Endothelial cell of umbilical vein (primary cell): ENCODE data around the gene C4orf54. TPM values are rescaled to one million over a fixed set of nuclear protein-coding genes. Genes with fewer than 3 reads are reported as not detected.

Source experiments
- BruUV-seq: library from RNA; stranded (reverse); fragments of 400-500 nt; replicated peaks from 2 replicates; lab custom pipeline; 2021; lab: Mats Ljungman, UMichigan
- CTCF ChIA-PET: fragments of 300-600, 350-600 bp; sonication (Branson Sonifier 250); formaldehyde crosslinking; loops from one replicate; lab custom pipeline; 2021; ENCODE audit warnings: antibody characterized with exemption, inconsistent platforms; lab: Charles Lee
- POLR2A ChIA-PET: fragments of 300-600, 350-600 bp; sonication (Branson Sonifier 250); formaldehyde crosslinking; loops from one replicate; lab custom pipeline; 2021; ENCODE audit warnings: antibody characterized with exemption, inconsistent platforms; lab: Charles Lee
- DNase-seq: peaks from one replicate; pipeline ENCODE4 v3.0.0-alpha.2; 2011; ENCODE audit warnings: low read depth, low spot score
- FAIRE-seq: peaks from 2 replicates; lab custom pipeline; 2011; peaks lifted over from hg19 to GRCh38; lab: Jason Lieb, UNC
- H2AFZ ChIP-seq: 2 replicates; pipeline ENCODE4 v1.6.0; 2012; ENCODE audit warnings: low read depth, low read length, control low read depth, inconsistent platforms
- H3K27ac ChIP-seq: 2 replicates; pipeline ENCODE4 v1.5.1; 2011; ENCODE audit warnings: low read depth, mild to moderate bottlenecking, control low read depth, low read length, moderate library complexity; ENCODE audit not compliant: insufficient read depth
- H3K27me3 ChIP-seq, 2 experiments: 2 replicates each; pipeline versions ENCODE4 v1.6.0 to v1.6.1; 2011; ENCODE audit warnings: low read length in 2 of 2, mixed read lengths in 1 of 2; ENCODE audit not compliant: control insufficient read depth in 2 of 2, insufficient read depth in 2 of 2
- H3K36me3 ChIP-seq, 2 experiments: 2 replicates in 1 of 2; 3 replicates in 1 of 2; pipeline ENCODE4 v1.5.1; 2011; ENCODE audit warnings: low read length in 2 of 2, mild to moderate bottlenecking in 1 of 2, moderate library complexity in 1 of 2; ENCODE audit not compliant: control insufficient read depth in 2 of 2, insufficient read depth in 2 of 2; ENCODE audit errors: extremely low read depth in 1 of 2
- H3K4me1 ChIP-seq: 3 replicates; pipeline ENCODE4 v1.5.1; 2011; ENCODE audit warnings: mild to moderate bottlenecking, low read length; ENCODE audit not compliant: control insufficient read depth, insufficient read depth; ENCODE audit errors: extremely low read depth
- H3K4me2 ChIP-seq: 2 replicates; pipeline ENCODE4 v1.6.1; 2011; ENCODE audit warnings: low read length, control low read depth, mixed read lengths; ENCODE audit not compliant: insufficient read depth
- H3K4me3 ChIP-seq, 3 experiments: fragments of 200-600 bp in 1 of 3; sonication (generic), shearing (Covaris generic) in 1 of 3; replicated peaks in 1 of 3; 2 replicates each; pipeline ENCODE4 v1.5.1; 2011 to 2016; ENCODE audit warnings: control low read depth in 3 of 3, low read length in 3 of 3, mild to moderate bottlenecking in 2 of 3, inconsistent platforms in 1 of 3, low read depth in 1 of 3, moderate library complexity in 1 of 3; ENCODE audit not compliant: insufficient read depth in 1 of 3
- H3K79me2 ChIP-seq: 2 replicates; pipeline ENCODE4 v1.6.0; 2012; ENCODE audit warnings: low read length, inconsistent platforms; ENCODE audit not compliant: control insufficient read depth, insufficient read depth
- H3K9ac ChIP-seq: replicated peaks from 2 replicates; pipeline ENCODE3; 2011; ENCODE audit warnings: low read length, control low read depth; ENCODE audit not compliant: insufficient read depth; ENCODE audit errors: extremely low read depth
- H3K9me1 ChIP-seq: replicated peaks from 3 replicates; pipeline ENCODE4 v1.6.0; 2011; ENCODE audit warnings: mild to moderate bottlenecking, low read length; ENCODE audit not compliant: control insufficient read depth, insufficient read depth; ENCODE audit errors: extremely low read depth
- H3K9me3 ChIP-seq: replicated peaks from 2 replicates; pipeline ENCODE4 v1.5.1; 2012; ENCODE audit warnings: low read length, inconsistent platforms; ENCODE audit not compliant: control insufficient read depth, insufficient read depth
- H4K20me1 ChIP-seq: replicated peaks from 2 replicates; pipeline ENCODE3; 2011; ENCODE audit warnings: mild to moderate bottlenecking, low read length; ENCODE audit not compliant: control insufficient read depth, insufficient read depth; ENCODE audit errors: extremely low read depth
- CTCF ChIP-seq, 2 donors: IDR thresholded peaks; 1 replicate in 1 of 2; 2 replicates in 1 of 2; pipeline ENCODE4 v1.5.1; 2011; ENCODE audit warnings: low read length in 2 of 2, mild to moderate bottlenecking in 2 of 2, moderate library complexity in 2 of 2, control low read depth in 1 of 2, inconsistent platforms in 1 of 2, low read depth in 1 of 2; ENCODE audit not compliant: insufficient read depth in 1 of 2; ENCODE audit errors: extremely low read depth in 1 of 2
- EZH2 ChIP-seq: IDR thresholded peaks from 2 replicates; pipeline ENCODE4 v1.6.1; 2012; ENCODE audit warnings: borderline replicate concordance, low read depth, mild to moderate bottlenecking, moderate library complexity, low read length, inconsistent platforms; ENCODE audit not compliant: severe bottlenecking
- FOS ChIP-seq: IDR thresholded peaks from 2 replicates; pipeline ENCODE4 v1.6.1; 2011; ENCODE audit warnings: mild to moderate bottlenecking, low read length, moderate library complexity, borderline replicate concordance; ENCODE audit not compliant: insufficient read depth
- GATA2 ChIP-seq: IDR thresholded peaks from 2 replicates; pipeline ENCODE4 v1.7.0; 2011; ENCODE audit warnings: low read depth, mild to moderate bottlenecking, moderate library complexity, mixed read lengths, low read length; ENCODE audit not compliant: insufficient read length, insufficient read depth
- JUN ChIP-seq: IDR thresholded peaks from 2 replicates; pipeline ENCODE4 v1.6.1; 2011; ENCODE audit warnings: borderline replicate concordance, low read depth; ENCODE audit not compliant: insufficient read length, insufficient read depth
- MAX ChIP-seq: IDR thresholded peaks from 2 replicates; pipeline ENCODE4 v1.6.1; 2011; ENCODE audit not compliant: insufficient read depth, insufficient read length
- MYC ChIP-seq: IDR thresholded peaks from one replicate; pipeline ENCODE4 v1.6.1; 2011; ENCODE audit warnings: mild to moderate bottlenecking, low read depth, low read length
- POLR2A ChIP-seq: IDR thresholded peaks from 2 replicates; pipeline ENCODE4 v1.6.1; 2012; ENCODE audit warnings: low read depth, mild to moderate bottlenecking, control low read depth, low read length
- POLR2AphosphoS5 ChIP-seq: IDR thresholded peaks from 2 replicates; pipeline ENCODE4 v1.6.1; 2012; ENCODE audit warnings: low read depth, mild to moderate bottlenecking, control low read depth, low read length, moderate library complexity; ENCODE audit not compliant: insufficient read depth
- dilution Hi-C: fragments of 300-500 bp; cut with MboI; formaldehyde crosslinking; loops from one replicate; pipeline ENCODE4 v1.15.0; 2019; ENCODE audit warnings: low sequenced_read_pairs; ENCODE audit not compliant: extremely low pct_ligation_motif_present
- intact Hi-C: fragments of 100-400 bp; cut with micrococcal nuclease; formaldehyde crosslinking; loops from one replicate; pipeline ENCODE4 v1.10.0; 2022
- polyA plus RNA-seq, 4 experiments: library from polyadenylated mRNA; depleted of rRNA in 3 of 4; stranded (reverse) in 3 of 4; unstranded in 1 of 4; fragments of >200 nt; gene quantifications; 2 replicates each; pipeline versions ENCODE4 v1.2.1 to v1.2.3, GENCODE V29; 2011 to 2012; ENCODE audit warnings: missing spikeins in 1 of 4
- total RNA-seq: library from RNA; stranded (reverse); gene quantifications from 2 replicates; pipeline ENCODE4 v1.2.3, GENCODE V29; 2021

The C4orf54 gene
- total and polyA plus RNA-seq, 2 donors (not counting 3 experiments of a cell fraction or from before 2014, with no cell fraction given), result not detected

GRCh38 chr4:99670409-99671073 lies 12.9 kb upstream of the C4orf54 start:
- TF ChIP-seq EZH2 (no peak), MAX (no peak), POLR2A (no peak), GATA2 (no peak), POLR2AphosphoS5 (no peak), JUN (no peak), MYC (no peak), CTCF (IDR thresholded peaks at IDR 0.05; ENCODE audit: extremely low read depth in 1 of 2, insufficient read depth in 1 of 2, low read depth in 1 of 2, low read length in 2 of 2) (no peak), FOS (no peak)
- Histone ChIP-seq H3K9me1 (no peaks in the 10 kb centered on the region), H3K36me3 (no peaks in the 10 kb centered on the region), H3K4me2 (no peak overlapping the region), H2AFZ (no peak overlapping the region), H3K4me3 (no peak overlapping the region), H3K27me3 (no peaks in the 10 kb centered on the region), H3K9ac (no peak overlapping the region), H3K4me1 (no peaks in the 10 kb centered on the region), H3K27ac (no peak overlapping the region), H3K79me2 (no peaks in the 10 kb centered on the region), H3K9me3 (no peaks in the 10 kb centered on the region), H4K20me1 (no peaks in the 10 kb centered on the region)
- intact Hi-C loops, result no loop called here
- dilution Hi-C loops, result no loop called here
- DNase-seq, result no peak
- no TSS peak for BruUV-seq
- FAIRE-seq, result no peak
- ChIA-PET POLR2A (no interaction called here), CTCF (no interaction called here)
